HepG2 (cell line): ENCODE data around the gene CHST12.
"Not testable (repeated sequence)": the region's sequence is repeated elsewhere in the genome, so short reads cannot be mapped to it uniquely, and the experiment has no call there.

Experiments used
- BHLHE40 ChIP-seq: IDR thresholded peaks from 2 replicates; pipeline ENCODE4 v1.6.1; 2011; ENCODE audit warnings: low read length, improper control_type of control experiment
- MAZ ChIP-seq, 2 experiments: sonication (generic) in 1 of 2; formaldehyde crosslinking in 1 of 2; IDR thresholded peaks; 2 replicates each; pipeline versions ENCODE4 v1.5.0 to v1.6.1; 2012 to 2020; ENCODE audit warnings: low read depth in 2 of 2, mild to moderate bottlenecking in 2 of 2, borderline replicate concordance in 1 of 2, improper control_type of control experiment in 1 of 2, low read length in 1 of 2, missing genetic modification reagents in 1 of 2, moderate library complexity in 1 of 2
- PCBP2 ChIP-seq: fragments of 200-400 bp; formaldehyde crosslinking; optimal IDR thresholded peaks from 2 replicates; pipeline ENCODE3; 2018; ENCODE audit warnings: low read length, low read depth; ENCODE audit not compliant: poor library complexity, severe bottlenecking
- STAG1 ChIP-seq: sonication (generic); formaldehyde crosslinking; IDR thresholded peaks from 2 replicates; pipeline ENCODE4 v1.4.0; 2020; ENCODE audit warnings: missing genetic modification reagents
- TF ChIP-seq, protein P1 (sequence below): sonication (generic); formaldehyde crosslinking; IDR thresholded peaks from 2 replicates; pipeline ENCODE4 v1.5.1; 2020; ENCODE audit warnings: missing genetic modification reagents, mild to moderate bottlenecking, borderline replicate concordance
- TF ChIP-seq, protein P2 (sequence below): sonication (generic); formaldehyde crosslinking; IDR thresholded peaks from 2 replicates; pipeline ENCODE4 v1.5.0; 2020; ENCODE audit warnings: mild to moderate bottlenecking, missing genetic modification reagents, moderate library complexity

DNA sequence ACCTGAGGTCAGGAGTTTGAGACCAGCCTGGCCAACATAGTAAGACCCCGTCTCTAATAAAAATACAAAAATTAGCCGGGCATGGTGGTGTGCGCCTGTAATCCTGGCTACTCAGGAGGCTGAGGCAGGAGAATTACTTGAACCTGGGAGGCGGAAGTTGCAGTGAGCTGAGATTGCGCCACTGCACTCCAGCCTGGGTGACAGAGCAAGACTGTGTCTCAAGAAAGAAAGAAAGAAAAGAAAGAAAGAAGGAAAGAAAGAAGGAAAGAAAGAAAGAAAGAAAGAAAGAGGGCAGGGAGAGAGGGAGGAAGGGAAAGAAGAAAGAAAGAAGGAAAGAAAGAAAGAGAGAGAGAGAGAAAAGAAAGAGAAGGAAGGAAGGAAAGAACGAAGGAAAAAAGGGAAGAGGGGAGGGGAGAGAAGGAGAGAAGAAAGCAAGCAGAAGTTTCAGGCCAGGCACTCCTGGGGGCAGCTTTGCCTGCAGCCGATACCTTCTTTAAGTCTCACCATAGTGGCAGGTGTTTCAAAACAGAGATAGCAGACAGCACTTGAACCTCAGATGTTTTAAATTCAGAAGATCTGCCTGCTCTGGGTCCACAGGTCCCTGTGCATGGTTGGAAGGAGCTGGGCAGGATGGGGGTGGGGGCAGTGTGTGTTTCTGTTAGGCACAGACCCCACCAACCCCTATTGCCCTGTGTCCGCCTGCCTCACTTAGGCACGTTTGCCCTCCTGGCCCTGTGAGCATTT is 66.2 kb downstream of the CHST12 start:
- TF ChIP-seq, protein P1, sequence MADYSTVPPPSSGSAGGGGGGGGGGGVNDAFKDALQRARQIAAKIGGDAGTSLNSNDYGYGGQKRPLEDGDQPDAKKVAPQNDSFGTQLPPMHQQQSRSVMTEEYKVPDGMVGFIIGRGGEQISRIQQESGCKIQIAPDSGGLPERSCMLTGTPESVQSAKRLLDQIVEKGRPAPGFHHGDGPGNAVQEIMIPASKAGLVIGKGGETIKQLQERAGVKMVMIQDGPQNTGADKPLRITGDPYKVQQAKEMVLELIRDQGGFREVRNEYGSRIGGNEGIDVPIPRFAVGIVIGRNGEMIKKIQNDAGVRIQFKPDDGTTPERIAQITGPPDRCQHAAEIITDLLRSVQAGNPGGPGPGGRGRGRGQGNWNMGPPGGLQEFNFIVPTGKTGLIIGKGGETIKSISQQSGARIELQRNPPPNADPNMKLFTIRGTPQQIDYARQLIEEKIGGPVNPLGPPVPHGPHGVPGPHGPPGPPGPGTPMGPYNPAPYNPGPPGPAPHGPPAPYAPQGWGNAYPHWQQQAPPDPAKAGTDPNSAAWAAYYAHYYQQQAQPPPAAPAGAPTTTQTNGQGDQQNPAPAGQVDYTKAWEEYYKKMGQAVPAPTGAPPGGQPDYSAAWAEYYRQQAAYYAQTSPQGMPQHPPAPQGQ (CRISPR knock-in tag), result not testable (repeated sequence)
- TF ChIP-seq MAZ (IDR thresholded peaks at IDR 0.05; ENCODE audit: borderline replicate concordance, low read depth, low read length); MAZ (CRISPR knock-in tag; IDR thresholded peaks at IDR 0.05; ENCODE audit: low read depth); BHLHE40; STAG1 (CRISPR knock-in tag); PCBP2: not testable (repeated sequence)
- TF ChIP-seq, protein P2, sequence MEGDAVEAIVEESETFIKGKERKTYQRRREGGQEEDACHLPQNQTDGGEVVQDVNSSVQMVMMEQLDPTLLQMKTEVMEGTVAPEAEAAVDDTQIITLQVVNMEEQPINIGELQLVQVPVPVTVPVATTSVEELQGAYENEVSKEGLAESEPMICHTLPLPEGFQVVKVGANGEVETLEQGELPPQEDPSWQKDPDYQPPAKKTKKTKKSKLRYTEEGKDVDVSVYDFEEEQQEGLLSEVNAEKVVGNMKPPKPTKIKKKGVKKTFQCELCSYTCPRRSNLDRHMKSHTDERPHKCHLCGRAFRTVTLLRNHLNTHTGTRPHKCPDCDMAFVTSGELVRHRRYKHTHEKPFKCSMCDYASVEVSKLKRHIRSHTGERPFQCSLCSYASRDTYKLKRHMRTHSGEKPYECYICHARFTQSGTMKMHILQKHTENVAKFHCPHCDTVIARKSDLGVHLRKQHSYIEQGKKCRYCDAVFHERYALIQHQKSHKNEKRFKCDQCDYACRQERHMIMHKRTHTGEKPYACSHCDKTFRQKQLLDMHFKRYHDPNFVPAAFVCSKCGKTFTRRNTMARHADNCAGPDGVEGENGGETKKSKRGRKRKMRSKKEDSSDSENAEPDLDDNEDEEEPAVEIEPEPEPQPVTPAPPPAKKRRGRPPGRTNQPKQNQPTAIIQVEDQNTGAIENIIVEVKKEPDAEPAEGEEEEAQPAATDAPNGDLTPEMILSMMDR (CRISPR knock-in tag), result not testable (repeated sequence)
